Panc1 (cell line): Measurements from ENCODE around the gene BTNL3. TPM values are rescaled to one million over a fixed set of nuclear protein-coding genes. Genes with fewer than 3 reads are reported as not detected.

Source experiments
- ATAC-seq: fragments of 200-7000 bp; cut with Tn5 transposase; 2 replicates; pipeline ENCODE4 v1.9.1; 2020; ENCODE audit warnings: mild to moderate bottlenecking, moderate library complexity
- BruUV-seq: library from RNA; stranded (reverse); fragments of 400-500 nt; replicated peaks from 2 replicates; lab custom pipeline; 2021; lab: Mats Ljungman, UMichigan
- CTCF ChIA-PET: fragments of 300-600 bp; sonication (Branson Sonifier 250); formaldehyde crosslinking; loops from one replicate; lab custom pipeline; 2022; ENCODE audit warnings: antibody characterized with exemption; lab: Charles Lee
- POLR2A ChIA-PET: fragments of 300-600 bp; sonication (Branson Sonifier 250); formaldehyde crosslinking; loops from one replicate; lab custom pipeline; 2022; ENCODE audit warnings: antibody characterized with exemption; lab: Charles Lee
- DNase-seq: peaks from one replicate; pipeline ENCODE4 v3.0.0-alpha.2; 2010; ENCODE audit warnings: low read depth, low spot score
- H3K27ac ChIP-seq: 2 replicates; pipeline ENCODE4 v1.5.1; 2011; ENCODE audit warnings: mild to moderate bottlenecking, low read length, inconsistent platforms
- H3K27me3 ChIP-seq: fragments of 200-500 bp; sonication (Bioruptor generic); 2 replicates; pipeline ENCODE4 v1.6.0; 2014; ENCODE audit warnings: low read length, inconsistent platforms; ENCODE audit not compliant: control insufficient read depth, insufficient read depth
- H3K36me3 ChIP-seq: fragments of 200-500 bp; sonication (Bioruptor generic); 2 replicates; pipeline ENCODE4 v1.5.1; 2014; ENCODE audit warnings: inconsistent platforms, mild to moderate bottlenecking, low read length, moderate library complexity; ENCODE audit not compliant: control insufficient read depth, insufficient read depth
- H3K4me1 ChIP-seq: 2 replicates; pipeline ENCODE4 v1.5.1; 2011; ENCODE audit warnings: inconsistent platforms, mild to moderate bottlenecking, low read length, moderate library complexity; ENCODE audit not compliant: control insufficient read depth, insufficient read depth
- H3K4me3 ChIP-seq, 2 experiments: 2 replicates each; pipeline ENCODE4 v1.5.1; 2011 to 2012; ENCODE audit warnings: low read depth in 2 of 2, low read length in 2 of 2, mild to moderate bottlenecking in 2 of 2, inconsistent platforms in 1 of 2, moderate library complexity in 1 of 2
- H3K9me3 ChIP-seq: fragments of 200-500 bp; sonication (Bioruptor generic); 2 replicates; pipeline ENCODE4 v1.5.1; 2014; ENCODE audit warnings: low read depth, mild to moderate bottlenecking, inconsistent platforms, low read length, moderate library complexity; ENCODE audit not compliant: control insufficient read depth, insufficient read depth
- CTCF ChIP-seq: fragments of 450-650 bp; IDR thresholded peaks from 2 replicates; pipeline ENCODE4 v1.5.1; 2017; ENCODE audit warnings: mild to moderate bottlenecking
- POLR2AphosphoS5 ChIP-seq: IDR thresholded peaks from 2 replicates; pipeline ENCODE4 v1.6.1; 2012; ENCODE audit warnings: mild to moderate bottlenecking, low read depth, low read length, moderate library complexity
- REST ChIP-seq, 2 experiments: IDR thresholded peaks; 2 replicates each; pipeline ENCODE4 v1.6.1; 2011 to 2012; ENCODE audit warnings: low read depth in 2 of 2, control low read depth in 1 of 2, low read length in 1 of 2, mild to moderate bottlenecking in 1 of 2, moderate library complexity in 1 of 2; ENCODE audit not compliant: insufficient read depth in 1 of 2
- SIN3A ChIP-seq: IDR thresholded peaks from 2 replicates; pipeline ENCODE4 v1.6.1; 2012; ENCODE audit warnings: low read depth, mild to moderate bottlenecking, low read length, moderate library complexity, borderline replicate concordance; ENCODE audit not compliant: insufficient read depth
- TCF7L2 ChIP-seq: IDR thresholded peaks from 2 replicates; pipeline ENCODE4 v1.6.1; 2011; ENCODE audit warnings: mild to moderate bottlenecking, low read depth, low read length, inconsistent platforms
- in situ Hi-C: cut with HindIII; loops from 2 replicates; pipeline ENCODE4 v1.10.0; 2016; ENCODE audit warnings: low sequenced_read_pairs, low pct_unique_long_range_greater_than_20kb
- intact Hi-C: fragments of 100-400 bp; cut with micrococcal nuclease; formaldehyde crosslinking; loops from one replicate; pipeline ENCODE4 v1.10.0; 2022; ENCODE audit not compliant: unreplicated experiment
- total RNA-seq: library from RNA; stranded (reverse); gene quantifications from one replicate; pipeline ENCODE4 v1.2.1, GENCODE V29; 2021; ENCODE audit not compliant: unreplicated experiment

BTNL3 gene
- total RNA-seq, 1 experiment from 2014 or later = not detected

DNA sequence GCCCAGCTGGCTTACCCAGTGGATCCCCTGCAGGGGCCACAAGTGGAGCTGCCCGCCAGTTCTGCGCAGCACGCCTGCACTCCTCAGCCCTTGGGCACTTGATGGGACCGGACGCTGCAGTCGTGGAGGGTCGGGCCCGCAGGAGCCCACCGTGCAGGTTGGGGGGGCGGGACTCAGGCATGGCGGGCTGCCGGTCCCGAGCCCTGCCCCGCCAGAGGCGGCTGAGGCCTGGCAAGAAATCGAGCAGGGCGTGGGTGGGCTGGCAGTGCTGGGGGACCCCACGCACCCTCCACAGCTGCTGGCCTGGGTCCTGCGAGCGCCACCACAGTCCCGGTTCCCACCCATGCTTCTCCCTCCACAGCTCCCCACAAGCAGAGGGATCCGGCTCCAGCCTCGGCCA is 19.2 kb upstream of the BTNL3 start:
- no TSS peak for BruUV-seq

DNA sequence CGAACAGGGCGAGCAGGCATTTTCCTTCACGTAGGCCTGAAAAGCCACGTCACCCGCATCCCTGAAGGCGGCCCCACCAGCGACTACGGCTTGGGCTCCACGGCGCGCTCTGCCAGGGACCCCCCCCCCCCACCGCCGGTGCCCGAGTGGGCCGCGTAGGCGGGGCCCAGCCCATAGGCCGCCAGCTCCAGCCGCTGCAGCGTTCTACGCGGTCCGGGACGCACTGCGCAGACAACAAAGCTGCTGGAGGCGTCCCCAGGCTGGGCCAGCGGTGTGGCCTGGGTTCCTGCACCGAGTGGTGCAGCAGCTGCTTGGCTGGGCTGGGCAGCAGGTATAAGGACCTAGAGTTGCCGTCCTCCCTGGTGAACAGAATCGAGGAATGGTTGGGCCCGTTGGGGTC is 18.3 kb upstream of the BTNL3 start:
- Histone ChIP-seq H3K27ac (no peak overlapping the region), H3K4me1 (no peaks in the 10 kb centered on the region), H3K27me3 (no peaks in the 10 kb centered on the region), H3K36me3 (no peaks in the 10 kb centered on the region), H3K9me3 (no peaks in the 10 kb centered on the region), H3K4me3 (no peak overlapping the region)
- ChIA-PET POLR2A (no interaction called here), CTCF (no interaction called here)
- BruUV-seq = no TSS peak
- in situ Hi-C loops (no loop called here), intact Hi-C loops (no loop called here)
- DNase-seq (no peak), ATAC-seq (no peak)
- TF ChIP-seq TCF7L2 (no peak), SIN3A (no peak), POLR2AphosphoS5 (no peak), REST (IDR thresholded peaks at IDR 0.05; ENCODE audit: insufficient read depth in 1 of 2, low read depth in 2 of 2, low read length in 1 of 2) (no peak), CTCF (no peak)

More for the DNA sequence above, 19.2 kb upstream of the BTNL3 start:
- no peak for ATAC-seq
- Histone ChIP-seq H3K4me1 (no peaks in the 10 kb centered on the region), H3K4me3 (no peak overlapping the region), H3K9me3 (no peaks in the 10 kb centered on the region), H3K27ac (no peak overlapping the region), H3K36me3 (no peaks in the 10 kb centered on the region), H3K27me3 (no peaks in the 10 kb centered on the region)
- intact Hi-C loops (no loop called here), in situ Hi-C loops (no loop called here)
- no peak for TF ChIP-seq REST (IDR thresholded peaks at IDR 0.05; ENCODE audit: insufficient read depth in 1 of 2, low read depth in 2 of 2, low read length in 1 of 2)
- ChIA-PET CTCF (no interaction called here), POLR2A (no interaction called here)
- no peak for DNase-seq
